CD14-positive monocyte (primary cell): ENCODE results near the gene RBM28. TPM values are rescaled to one million over a fixed set of nuclear protein-coding genes. Genes with fewer than 3 reads are reported as not detected.
A peak's percentile ranks its signal among the peaks of the same experiment; 100 is the strongest.

Source experiments
- DNase-seq, 3 donors: peaks; one replicate each; pipeline ENCODE4 v3.0.0-alpha.2; 2011 to 2022
- H2AFZ ChIP-seq: 2 replicates; pipeline ENCODE4 v1.6.0; 2012; ENCODE audit warnings: mild to moderate bottlenecking, low read depth, low read length, inconsistent platforms; ENCODE audit not compliant: insufficient read depth, poor library complexity, severe bottlenecking
- H3K27ac ChIP-seq, 2 donors: 1 replicate in 1 of 2; 2 replicates in 1 of 2; pipeline ENCODE4 v1.5.1; 2012 to 2013; ENCODE audit warnings: low read length in 2 of 2, control low read depth in 1 of 2, inconsistent platforms in 1 of 2, low read depth in 1 of 2, mild to moderate bottlenecking in 1 of 2
- H3K27me3 ChIP-seq, 2 donors: one replicate each; pipeline versions ENCODE4 v1.6.0 to v1.6.1; 2011 to 2013; ENCODE audit warnings: low read length in 2 of 2; ENCODE audit not compliant: control insufficient read depth in 2 of 2, insufficient read depth in 2 of 2
- H3K36me3 ChIP-seq, 2 donors: replicated peaks in 1 of 2; 1 replicate in 1 of 2; 2 replicates in 1 of 2; pipeline versions ENCODE4 v1.5.1 to v1.6.1; 2012 to 2013; ENCODE audit warnings: low read length in 2 of 2, control low read depth in 1 of 2, inconsistent platforms in 1 of 2, mild to moderate bottlenecking in 1 of 2; ENCODE audit not compliant: insufficient read depth in 2 of 2, control insufficient read depth in 1 of 2
- H3K4me1 ChIP-seq, 2 donors: 1 replicate in 1 of 2; 2 replicates in 1 of 2; pipeline versions ENCODE4 v1.5.1 to v1.6.1; 2012 to 2013; ENCODE audit warnings: low read length in 2 of 2, control low read depth in 1 of 2, inconsistent platforms in 1 of 2, mild to moderate bottlenecking in 1 of 2, moderate library complexity in 1 of 2; ENCODE audit not compliant: insufficient read depth in 2 of 2, control insufficient read depth in 1 of 2
- H3K4me2 ChIP-seq: replicated peaks from 2 replicates; pipeline ENCODE3; 2012; ENCODE audit warnings: low read length, moderate library complexity, mild to moderate bottlenecking; ENCODE audit not compliant: poor library complexity, severe bottlenecking; ENCODE audit errors: extremely low read depth
- H3K4me3 ChIP-seq, 3 experiments: fragments of 200-600 bp in 1 of 3; sonication (generic) in 1 of 3; replicated peaks in 1 of 3; 1 replicate in 2 of 3; 2 replicates in 1 of 3; pipeline ENCODE4 v1.5.1; 2011 to 2013; ENCODE audit warnings: low read length in 3 of 3, mild to moderate bottlenecking in 3 of 3, control low read depth in 2 of 3, low read depth in 2 of 3, inconsistent platforms in 1 of 3, moderate library complexity in 1 of 3
- H3K79me2 ChIP-seq: 2 replicates; pipeline ENCODE4 v1.6.0; 2012; ENCODE audit warnings: mild to moderate bottlenecking, control low read depth, inconsistent platforms, low read length, moderate library complexity; ENCODE audit not compliant: insufficient read depth
- H3K9ac ChIP-seq: 2 replicates; pipeline ENCODE4 v1.6.0; 2017; ENCODE audit warnings: low read length, mild to moderate bottlenecking; ENCODE audit not compliant: insufficient read depth, poor library complexity, severe bottlenecking
- H3K9me3 ChIP-seq, 2 donors: replicated peaks in 1 of 2; 1 replicate in 1 of 2; 2 replicates in 1 of 2; pipeline versions ENCODE4 v1.5.1 to v1.6.1; 2012 to 2013; ENCODE audit warnings: low read length in 2 of 2, control low read depth in 1 of 2; ENCODE audit not compliant: control insufficient read depth in 1 of 2, insufficient read depth in 1 of 2
- H4K20me1 ChIP-seq: 2 replicates; pipeline ENCODE4 v1.6.0; 2012; ENCODE audit warnings: mild to moderate bottlenecking, low read length, control low read depth, moderate library complexity; ENCODE audit not compliant: insufficient read depth
- H3K27ac Mint-ChIP-seq, 7 donors: one replicate each; pipeline ENCODE4 v1.8.0; 2020; ENCODE audit warnings: mild to moderate bottlenecking in 7 of 7, mixed read lengths in 7 of 7, moderate library complexity in 6 of 7, inconsistent platforms in 2 of 7
- H3K27me3 Mint-ChIP-seq, 3 donors: one replicate each; pipeline ENCODE4 v1.8.0; 2021 to 2022; ENCODE audit warnings: low read depth in 3 of 3, mild to moderate bottlenecking in 3 of 3, mixed read lengths in 3 of 3, moderate library complexity in 3 of 3, inconsistent platforms in 1 of 3
- H3K36me3 Mint-ChIP-seq, 2 donors: one replicate each; pipeline ENCODE4 v1.8.0; 2020; ENCODE audit warnings: mixed read lengths in 2 of 2, inconsistent platforms in 1 of 2, mild to moderate bottlenecking in 1 of 2
- H3K4me1 Mint-ChIP-seq: one replicate; pipeline ENCODE4 v1.8.0; 2020; ENCODE audit warnings: mild to moderate bottlenecking, mixed read lengths
- H3K4me3 Mint-ChIP-seq, 2 donors: one replicate each; pipeline ENCODE4 v1.8.0; 2020; ENCODE audit warnings: mild to moderate bottlenecking in 2 of 2, mixed read lengths in 2 of 2, moderate library complexity in 1 of 2
- H3K9me3 Mint-ChIP-seq, 7 donors: one replicate each; pipeline ENCODE4 v1.8.0; 2020 to 2022; ENCODE audit warnings: mixed read lengths in 7 of 7, mild to moderate bottlenecking in 6 of 7, moderate library complexity in 6 of 7, inconsistent platforms in 2 of 7
- CTCF ChIP-seq: fragments of 200-600 bp; IDR thresholded peaks from one replicate; pipeline ENCODE4 v1.8.0; 2022; ENCODE audit warnings: antibody characterized with exemption, mild to moderate bottlenecking
- WGBS: methylation state at CpG from one replicate; pipeline ENCODE4 v1.1.5; 2013; ENCODE audit warnings: missing lambda C conversion rate; ENCODE audit not compliant: insufficient coverage; 5-methylcytosine and 5-hydroxymethylcytosine counted together
- intact Hi-C, 2 donors: fragments of 100-400 bp; cut with micrococcal nuclease; formaldehyde crosslinking; loops; one replicate each; pipeline versions ENCODE4 v1.15.0 to v1.15.1; 2023
- polyA plus RNA-seq, 3 donors: library from polyadenylated mRNA; depleted of rRNA in 1 of 3; unstranded in 2 of 3; stranded (reverse) in 1 of 3; fragments of 300-500 nt in 2 of 3; fragments of >200 nt in 1 of 3; fragmentation: Illumina TruSeq in 2 of 3; gene quantifications; 1 replicate in 2 of 3; 2 replicates in 1 of 3; pipeline ENCODE4 v1.2.3, GENCODE V29; 2012 to 2021

RBM28 gene
- polyA plus RNA-seq, 3 donors, result 4.0 to 14.4 (median 4.9) TPM

GRCh38 chr7:128387216-128388144 lies 43.8 kb upstream of the RBM28 start:
- peaks cover 8 to 11% of the 10 kb centered on the region in 2 donors for H3K36me3 Mint-ChIP-seq
- Histone ChIP-seq H3K36me3 (peaks cover 2 to 14% of the 10 kb centered on the region in 2 donors), H3K4me2 (no peak overlapping the region), H3K4me3 (no peak overlapping the region), H3K9ac (no peak overlapping the region), H3K4me1 (peaks cover 11 to 12% of the 10 kb centered on the region in 2 donors), H3K27me3 (no peaks in the 10 kb centered on the region), H3K79me2 (no peaks in the 10 kb centered on the region), H2AFZ (peak overlapping the region; percentile 31), H3K27ac (no peak overlapping the region), H4K20me1 (peaks cover 20% of the 10 kb centered on the region), H3K9me3 (no peaks in the 10 kb centered on the region)
- TF ChIP-seq CTCF, result peak; percentile 95
- H3K27ac Mint-ChIP-seq, result no peak overlapping the region
- 41% methylated on average over 17 of the region's 24 CpGs for WGBS
- DNase-seq, result peak; percentile 51 to 65 (median 62)
- peaks cover 23% of the 10 kb centered on the region for H3K4me1 Mint-ChIP-seq
- H3K9me3 Mint-ChIP-seq, result peaks cover 0 to 3% (median 0%) of the 10 kb centered on the region in 7 donors
- peaks cover 7 to 15% (median 11%) of the 10 kb centered on the region in 3 donors for H3K27me3 Mint-ChIP-seq
- peak overlapping the region in 1 of 2 donors; percentile 63 for H3K4me3 Mint-ChIP-seq
- intact Hi-C loops, result loop anchor here (2.0 to 5.0 kb wide), 2 partner anchors 39 to 680 kb away; no protein-coding TSS in a partner anchor

GRCh38 chr7:128385988-128386925 lies 42.5 kb upstream of the RBM28 start:
- intact Hi-C loops, result loop anchor here (2.0 to 5.0 kb wide), 2 partner anchors 37 to 679 kb away; no protein-coding TSS in a partner anchor
- peaks cover 8 to 15% (median 11%) of the 10 kb centered on the region in 3 donors for H3K27me3 Mint-ChIP-seq
- no peak for DNase-seq

More at GRCh38 chr7:128385988-128386925, 42.5 kb upstream of the RBM28 start:
- H3K9me3 Mint-ChIP-seq, result peaks cover 0 to 3% (median 0%) of the 10 kb centered on the region in 7 donors
- Histone ChIP-seq H2AFZ (no peak overlapping the region), H3K9ac (no peak overlapping the region), H3K79me2 (no peaks in the 10 kb centered on the region), H3K4me2 (no peak overlapping the region), H3K9me3 (no peaks in the 10 kb centered on the region), H3K4me1 (peaks cover 9 to 14% of the 10 kb centered on the region in 2 donors), H3K36me3 (peaks cover 0 to 2% of the 10 kb centered on the region in 2 donors), H4K20me1 (peaks cover 10% of the 10 kb centered on the region), H3K4me3 (no peak overlapping the region), H3K27me3 (no peaks in the 10 kb centered on the region), H3K27ac (no peak overlapping the region)
- no peak for TF ChIP-seq CTCF
- peak overlapping the region in 1 of 7 donors; percentile 38 for H3K27ac Mint-ChIP-seq
- H3K36me3 Mint-ChIP-seq, result no peaks in the 10 kb centered on the region
- 100% methylated on average over 2 of the region's 4 CpGs for WGBS
- no peak overlapping the region for H3K4me3 Mint-ChIP-seq
- H3K4me1 Mint-ChIP-seq, result peaks cover 23% of the 10 kb centered on the region
